HG02885 (cell line): ENCODE measurements around the gene PTGDR.

Source experiments
- ATAC-seq: cut with Tn5 transposase; IDR thresholded peaks from one replicate; pipeline ENCODE4 v1.9.1; 2021; ENCODE audit warnings: mild to moderate bottlenecking; ENCODE audit not compliant: unreplicated experiment, poor library complexity

PTGDR gene

DNA sequence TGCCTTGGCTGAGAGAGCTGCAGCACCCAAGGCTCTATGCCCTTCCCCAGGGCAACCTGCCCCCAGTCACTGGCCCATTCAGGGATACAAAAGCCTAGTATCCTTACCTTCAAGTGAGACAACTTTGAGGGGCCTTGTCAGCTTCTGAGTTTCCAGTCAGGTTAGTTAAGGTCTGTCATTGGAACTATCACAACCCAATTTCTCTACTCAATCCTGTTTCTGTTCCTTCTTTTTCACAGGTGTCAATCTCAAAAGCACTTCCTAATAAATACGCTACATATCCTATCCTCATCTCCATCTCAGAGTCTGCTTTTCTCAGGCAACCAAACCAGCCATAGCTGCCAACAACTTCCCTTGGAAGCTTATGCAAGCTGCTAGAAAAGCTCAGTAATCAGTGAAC lies 4.9 kb upstream of the PTGDR start:
- ATAC-seq: no peak

- ATAC-seq: no peak
Observed at GRCh38 chr14:52263190-52263589, 4.3 kb upstream of the PTGDR start.

GRCh38 chr14:52265253-52265652 lies 2.2 kb upstream of the PTGDR start:
- ATAC-seq: no peak

DNA sequence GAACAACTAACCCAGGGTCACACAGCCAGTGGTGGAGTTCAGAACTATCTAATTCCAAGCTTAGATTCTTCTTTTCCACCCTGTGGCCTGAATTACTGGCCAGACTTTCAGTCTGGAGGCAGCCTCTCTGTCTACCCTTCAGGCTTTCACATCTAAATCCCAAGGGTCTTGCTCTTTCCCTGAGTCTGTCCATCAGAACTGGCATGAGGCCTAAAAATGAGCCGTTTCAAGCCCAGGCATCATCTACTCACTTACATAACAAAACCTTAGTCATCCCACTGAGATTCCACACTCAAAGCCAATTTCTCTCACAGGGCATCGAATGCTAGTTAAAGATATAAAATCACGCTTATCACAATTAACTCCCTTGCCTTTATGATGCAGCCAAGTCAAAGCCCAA lies 1.3 kb upstream of the PTGDR start:
- ATAC-seq: no peak

- no peak for ATAC-seq
Observed at GRCh38 chr14:52266782-52267181, 716 bp upstream of the PTGDR start.

GRCh38 chr14:52268279-52269061 lies 972 bp downstream of the PTGDR start:
- no peak for ATAC-seq

- no peak for ATAC-seq
Observed at GRCh38 chr14:52269100-52269499, 1.6 kb downstream of the PTGDR start.

DNA sequence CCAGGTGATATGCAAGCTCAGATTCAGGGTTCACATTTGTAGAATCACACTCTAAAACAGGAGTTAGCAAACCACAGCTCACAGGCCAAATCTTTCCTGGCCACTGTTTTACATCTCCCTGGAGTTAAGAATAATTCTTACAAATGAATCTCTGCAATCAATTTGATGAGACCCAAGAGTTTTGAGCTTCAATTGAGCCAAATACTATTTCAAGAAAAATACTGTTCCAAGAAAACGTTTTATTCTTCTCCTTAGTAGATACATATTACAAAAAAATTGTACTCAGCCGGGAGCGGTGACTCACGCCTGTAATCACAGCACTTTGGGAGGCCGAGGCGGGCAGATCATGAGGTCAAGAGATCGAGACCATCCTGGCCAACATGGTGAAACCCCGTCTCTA lies 2.5 kb downstream of the PTGDR start:
- no peak for ATAC-seq

GRCh38 chr14:52271538-52271937 lies 4.0 kb downstream of the PTGDR start:
- ATAC-seq: no peak

GRCh38 chr14:52272375-52272774 lies 4.9 kb downstream of the PTGDR start:
- peak; percentile 39 for ATAC-seq

- ATAC-seq: no peak
Observed at GRCh38 chr14:52275372-52275771, 7.9 kb downstream of the PTGDR start.

DNA sequence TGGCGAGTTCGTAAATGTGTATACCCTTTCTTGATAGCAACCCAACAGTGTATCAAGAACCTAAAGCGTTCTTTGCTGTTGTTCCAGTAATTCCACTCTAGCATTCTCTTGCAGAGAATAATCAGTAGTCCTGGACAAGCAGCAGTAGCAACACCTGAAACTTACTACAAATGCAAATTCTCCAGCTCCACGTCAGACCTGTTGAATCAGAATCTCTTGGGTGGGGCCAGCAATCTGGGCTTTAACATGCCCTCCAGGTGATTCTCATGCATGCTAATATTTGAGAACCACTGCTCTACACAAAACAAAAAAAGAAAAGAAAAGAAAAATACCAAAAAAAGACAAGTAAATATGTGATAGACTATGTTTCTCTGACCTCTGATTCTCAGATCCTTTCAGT lies 10.1 kb downstream of the PTGDR start:
- no peak for ATAC-seq

GRCh38 chr14:52279408-52279807 lies 11.9 kb downstream of the PTGDR start:
- ATAC-seq: no peak

DNA sequence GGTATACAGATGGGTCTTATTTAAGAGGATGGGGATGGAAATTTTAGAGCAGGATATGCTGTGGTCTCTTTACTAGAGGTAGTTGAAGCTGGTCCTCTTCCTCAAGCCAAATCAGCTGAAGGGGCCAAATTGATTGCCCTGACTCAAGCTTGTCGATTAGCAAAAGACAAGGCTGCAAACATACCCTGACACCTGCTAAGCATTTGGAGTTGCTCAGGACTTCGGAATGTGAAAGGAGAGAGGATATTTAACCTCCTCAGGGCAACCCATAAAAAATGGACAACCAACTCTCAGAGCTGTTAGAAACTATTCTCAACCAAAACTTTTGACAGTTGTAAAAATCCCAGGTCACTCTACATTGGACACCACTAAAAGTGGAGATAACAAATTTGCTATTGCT lies 15.6 kb downstream of the PTGDR start:
- ATAC-seq: no peak

GRCh38 chr14:52286661-52287649 lies 19.5 kb downstream of the PTGDR start:
- ATAC-seq: no peak

DNA sequence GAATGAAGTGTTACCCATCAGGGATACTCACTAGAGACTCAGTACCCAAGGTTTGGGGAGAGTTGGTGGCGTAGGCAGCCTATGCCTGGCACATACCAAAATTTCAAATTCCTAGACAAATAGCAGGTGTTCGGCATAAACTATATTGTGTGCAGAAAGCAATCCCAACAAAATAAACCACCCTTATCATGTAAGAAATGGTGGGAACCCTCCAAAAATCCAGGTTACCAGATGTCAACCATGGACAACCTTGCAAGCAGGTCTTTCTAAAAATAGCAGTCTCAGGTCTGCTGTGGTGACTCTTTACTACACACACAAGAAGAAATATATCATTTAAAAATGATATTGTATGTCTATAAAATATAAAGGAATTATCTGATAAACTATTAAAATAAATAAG lies 28.9 kb downstream of the PTGDR start:
- ATAC-seq: no peak

DNA sequence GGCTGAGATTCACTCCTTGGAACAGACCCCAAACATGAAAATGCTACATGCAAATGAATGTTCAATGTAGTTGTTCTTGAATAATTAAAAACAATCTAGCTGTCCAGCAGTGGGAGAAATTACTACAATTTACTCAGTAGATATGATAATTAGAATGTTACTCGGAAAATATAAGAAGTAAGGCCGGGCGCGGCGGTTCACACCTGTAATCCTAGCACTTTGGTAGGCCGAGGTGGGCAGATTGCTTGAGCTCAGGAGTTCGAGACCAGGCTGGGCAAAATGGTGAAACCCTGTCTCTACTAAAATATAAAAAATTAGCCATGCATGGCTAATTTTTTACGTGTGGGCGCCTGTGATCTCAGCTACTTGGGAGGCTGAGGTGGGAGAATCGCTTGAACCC lies 31.3 kb downstream of the PTGDR start:
- no peak for ATAC-seq

DNA sequence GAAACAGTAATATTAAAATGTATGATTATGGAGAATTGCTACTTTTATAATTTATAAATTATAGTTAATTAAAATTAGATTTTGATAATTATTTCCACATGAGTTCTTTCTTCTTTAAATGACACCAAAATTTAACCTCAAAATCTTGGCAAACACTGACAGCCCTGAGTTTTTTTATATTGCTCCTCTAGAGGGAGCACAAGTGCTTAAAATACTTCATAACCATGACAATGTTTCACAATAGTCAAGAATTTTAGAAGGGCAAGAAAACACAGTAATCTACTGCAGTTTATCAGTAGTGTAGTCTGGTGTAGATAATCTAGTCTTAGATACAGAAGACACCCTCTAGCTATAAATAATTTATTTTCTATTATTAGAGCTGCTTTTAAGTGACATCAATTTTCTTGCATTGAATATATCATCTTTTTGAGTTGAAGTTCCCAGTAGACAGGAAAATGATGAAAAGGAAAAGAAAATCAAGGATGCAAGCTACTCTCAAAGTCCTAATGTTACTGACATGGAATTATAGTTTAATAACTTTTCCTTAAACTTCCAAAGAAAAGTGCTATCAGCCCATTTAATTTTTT lies 32.3 kb downstream of the PTGDR start:
- ATAC-seq: no peak

DNA sequence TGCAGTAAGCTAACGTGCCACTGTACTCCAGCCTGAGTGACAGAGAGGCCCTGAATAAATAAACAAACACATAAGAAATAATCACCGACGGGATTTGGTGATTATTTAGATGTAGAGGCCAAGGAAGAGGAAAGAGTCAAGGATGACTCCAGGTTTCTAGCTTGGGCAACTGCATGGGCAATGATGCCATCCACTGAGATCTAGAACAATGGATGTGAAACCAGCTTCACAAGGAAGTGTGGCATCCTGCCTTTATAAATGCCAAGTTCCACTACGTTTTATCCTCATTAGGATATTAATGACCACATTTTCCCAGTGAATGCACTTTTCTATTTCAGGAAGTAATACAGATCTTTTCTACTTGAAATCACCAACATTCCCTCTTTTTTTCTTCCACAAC lies 35.7 kb downstream of the PTGDR start:
- ATAC-seq: no peak

- no peak for ATAC-seq
Observed at GRCh38 chr14:52304248-52304904, 36.9 kb downstream of the PTGDR start.

DNA sequence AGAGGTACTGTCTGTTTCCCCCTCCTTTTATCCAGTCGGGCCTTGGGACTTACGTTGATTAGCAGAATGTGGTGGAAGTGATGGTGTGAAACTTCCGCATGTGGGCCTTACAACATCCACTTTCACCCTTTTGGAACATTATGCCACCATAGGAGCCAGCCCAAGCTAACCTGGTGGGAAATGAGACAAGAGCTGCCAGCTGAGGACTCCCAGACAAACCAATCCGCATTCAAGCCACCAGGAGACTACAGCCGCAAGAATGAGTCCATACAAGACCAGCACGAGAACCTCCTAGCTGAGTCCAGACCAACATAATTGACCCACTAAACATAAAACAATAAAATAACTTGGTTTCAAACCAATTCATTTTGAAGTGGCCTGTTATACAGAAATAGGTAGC lies 37.5 kb downstream of the PTGDR start:
- ATAC-seq: no peak
